HG03135 (cell line): Measurements from ENCODE around the gene IQCM.

ENCODE experiments used
- ATAC-seq: cut with Tn5 transposase; IDR thresholded peaks from one replicate; pipeline ENCODE4 v1.9.1; 2021; ENCODE audit warnings: mild to moderate bottlenecking, moderate library complexity; ENCODE audit not compliant: unreplicated experiment

The IQCM gene, protein sequence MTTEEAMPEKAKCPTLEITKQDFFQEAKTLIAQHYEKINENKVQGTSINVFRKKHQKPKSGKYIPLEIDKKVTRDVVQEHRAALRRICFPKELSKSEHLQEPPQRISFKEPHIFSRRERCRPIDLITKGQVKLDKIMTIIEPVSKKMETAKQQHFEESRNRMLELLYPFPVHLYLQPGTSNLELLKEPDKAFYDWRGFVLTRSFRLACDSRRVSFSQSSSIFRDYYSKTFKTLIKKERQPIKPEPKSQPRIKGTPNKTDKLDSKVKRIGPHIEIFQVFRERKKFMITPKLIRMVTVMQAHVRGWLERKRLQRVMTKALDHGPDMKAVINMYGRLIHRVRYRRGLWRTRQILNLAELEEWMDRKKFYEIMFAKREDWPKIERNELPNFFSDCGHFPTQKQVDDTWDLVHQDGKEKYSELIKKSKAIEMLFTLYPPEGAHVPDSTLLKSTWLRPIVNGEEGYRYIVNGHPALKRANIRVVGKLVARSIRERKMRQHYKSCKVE

GRCh38 chr4:149815743-149816142 lies at the start of gene IQCM:
Gene IQCM (minus strand): TSS chr4:149815843. CDS start chr4:149742691, 73,152 bp downstream.
- no peak for ATAC-seq

- ATAC-seq = no peak
These were observed 41.8 kb upstream of the IQCM start for GRCh38 chr4:149857446-149857845.

- no peak for ATAC-seq
These were observed 30.1 kb upstream of the IQCM start for GRCh38 chr4:149845743-149846142.

- ATAC-seq = no peak
These were observed 26.0 kb upstream of the IQCM start for GRCh38 chr4:149841686-149842085.

DNA sequence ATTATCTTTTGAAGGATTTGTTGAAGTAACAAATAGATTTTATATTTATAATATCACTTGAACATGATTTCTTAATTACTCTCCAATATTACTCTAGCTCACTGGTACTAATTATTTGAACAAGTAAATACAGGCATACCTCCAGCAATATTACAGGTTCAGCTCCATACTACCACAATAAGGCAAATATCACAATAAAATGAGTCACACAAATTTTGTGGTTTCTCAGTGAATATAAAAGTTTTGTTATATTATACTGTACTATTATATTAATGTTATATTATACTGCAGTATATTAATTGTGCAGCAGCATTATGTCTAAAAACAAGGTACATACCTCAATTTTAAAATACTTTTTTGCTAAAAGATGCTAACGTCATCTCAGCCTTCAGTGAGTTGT lies 22.4 kb upstream of the IQCM start:
- ATAC-seq = no peak

GRCh38 chr4:149836546-149836945 lies 20.9 kb upstream of the IQCM start:
- ATAC-seq = no peak

DNA sequence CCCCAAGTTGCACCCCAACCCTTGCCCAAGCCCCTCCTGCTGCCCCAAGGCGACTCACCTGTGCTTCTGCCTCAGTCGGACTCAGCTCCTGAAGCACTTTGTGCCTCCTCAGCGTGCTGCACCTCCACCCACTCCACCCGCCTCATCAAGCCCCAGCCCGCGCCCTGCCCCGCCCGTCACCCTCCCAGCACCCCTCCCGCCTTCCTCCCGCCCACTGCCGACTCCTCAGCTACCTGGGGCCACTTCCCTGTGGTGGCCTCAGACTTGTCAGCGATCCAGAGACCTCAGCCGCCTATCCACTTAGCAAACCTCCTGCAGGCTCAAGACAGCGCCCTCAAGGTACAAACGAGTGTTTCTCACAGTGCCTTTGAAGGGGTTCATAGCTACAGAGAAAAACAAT lies 19.6 kb upstream of the IQCM start:
- ATAC-seq = no peak

DNA sequence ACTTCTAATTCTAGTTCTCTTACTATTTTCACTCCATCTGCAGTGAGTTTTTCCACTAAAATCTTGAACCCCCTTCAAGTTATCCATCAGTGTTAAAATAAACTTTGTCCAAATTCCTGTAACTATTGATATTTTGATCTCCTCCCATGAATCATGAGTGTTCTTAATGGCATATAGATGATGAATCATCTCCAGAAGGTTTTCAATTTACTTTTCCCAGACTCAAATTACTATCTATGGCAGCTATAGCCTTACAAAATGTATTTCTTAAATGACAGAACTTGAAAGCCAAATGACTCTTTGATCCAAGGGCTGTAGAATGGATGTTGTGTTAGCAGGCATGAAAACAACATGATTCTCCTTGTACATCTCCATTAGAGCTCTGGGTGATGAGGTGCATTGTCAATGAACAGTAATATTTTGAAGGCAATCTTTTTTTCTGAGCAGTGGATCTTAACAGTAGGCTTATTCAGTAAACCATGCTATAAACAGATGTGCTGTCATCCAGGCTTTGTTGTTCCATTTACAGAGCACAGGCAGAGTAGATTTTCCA lies 16.1 kb upstream of the IQCM start:
- no peak for ATAC-seq

GRCh38 chr4:149830823-149831222 lies 15.2 kb upstream of the IQCM start:
- ATAC-seq = no peak

DNA sequence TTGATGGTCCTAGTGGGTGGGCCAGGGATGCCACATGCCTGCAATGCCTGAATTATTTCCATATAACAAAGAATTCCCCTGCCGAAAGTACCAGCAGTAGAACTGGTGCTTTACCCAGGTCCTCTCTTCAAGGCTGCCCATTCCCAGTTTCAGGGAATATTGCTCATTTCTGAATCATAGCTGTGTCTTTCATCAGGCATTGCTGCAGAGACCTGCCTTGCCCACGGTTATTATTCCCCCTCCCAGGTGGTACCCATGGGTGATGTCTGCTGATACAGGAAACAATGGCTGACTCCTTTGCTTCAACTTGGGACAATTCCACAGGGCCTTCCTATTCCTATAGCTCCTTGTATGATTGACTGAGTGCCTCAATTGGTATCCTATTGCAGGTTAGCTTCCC lies 9.7 kb upstream of the IQCM start:
- no peak for ATAC-seq

GRCh38 chr4:149823769-149824221 lies 8.2 kb upstream of the IQCM start:
- ATAC-seq = no peak

GRCh38 chr4:149801416-149801815 lies 14.2 kb downstream of the IQCM start:
- ATAC-seq = no peak

DNA sequence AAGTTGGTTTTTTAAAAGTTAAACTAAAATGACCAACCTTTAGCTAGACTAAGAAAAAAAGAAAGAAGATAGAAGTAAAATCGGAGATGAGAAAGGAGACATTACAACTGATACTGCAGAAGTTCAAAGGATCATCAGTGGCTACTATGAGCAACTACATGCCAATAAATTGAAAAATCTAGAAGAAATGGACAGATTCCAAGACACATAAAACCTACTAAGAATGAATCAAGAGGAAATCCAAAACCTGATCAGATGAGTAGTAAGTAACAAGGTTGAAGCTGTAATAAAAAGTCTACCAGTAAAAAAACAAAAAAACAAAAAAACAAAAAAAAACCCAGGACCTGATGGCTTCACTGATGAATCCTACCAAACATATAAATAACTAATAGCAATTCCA lies 16.1 kb downstream of the IQCM start:
- ATAC-seq = no peak

GRCh38 chr4:149796381-149796780 lies 19.3 kb downstream of the IQCM start:
- ATAC-seq = no peak

GRCh38 chr4:149795256-149795655 lies 20.4 kb downstream of the IQCM start:
- ATAC-seq = no peak

- no peak for ATAC-seq
These were observed 21.3 kb downstream of the IQCM start for GRCh38 chr4:149794352-149794751.

- no peak for ATAC-seq
These were observed 22.2 kb downstream of the IQCM start for GRCh38 chr4:149793459-149793858.

DNA sequence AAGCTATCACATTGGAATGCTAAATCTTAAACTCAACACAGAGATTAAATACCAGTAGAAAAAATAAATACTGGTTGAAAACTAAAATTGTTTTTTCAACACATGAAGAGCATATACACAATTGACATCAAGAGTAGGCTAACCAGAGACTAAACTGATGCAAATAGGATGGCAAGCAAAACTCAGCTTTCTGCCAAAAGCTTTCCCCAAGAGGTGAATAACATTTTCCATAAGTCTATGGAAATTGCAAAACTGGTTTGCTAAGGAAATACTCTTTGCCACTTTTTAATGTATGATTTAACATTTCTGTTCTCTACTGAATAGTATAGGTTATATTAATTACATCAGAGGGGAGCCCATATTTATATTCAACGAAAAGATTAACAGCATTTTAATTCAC lies 23.8 kb downstream of the IQCM start:
- no peak for ATAC-seq

GRCh38 chr4:149790172-149790907 lies 25.3 kb downstream of the IQCM start:
- ATAC-seq = no peak

DNA sequence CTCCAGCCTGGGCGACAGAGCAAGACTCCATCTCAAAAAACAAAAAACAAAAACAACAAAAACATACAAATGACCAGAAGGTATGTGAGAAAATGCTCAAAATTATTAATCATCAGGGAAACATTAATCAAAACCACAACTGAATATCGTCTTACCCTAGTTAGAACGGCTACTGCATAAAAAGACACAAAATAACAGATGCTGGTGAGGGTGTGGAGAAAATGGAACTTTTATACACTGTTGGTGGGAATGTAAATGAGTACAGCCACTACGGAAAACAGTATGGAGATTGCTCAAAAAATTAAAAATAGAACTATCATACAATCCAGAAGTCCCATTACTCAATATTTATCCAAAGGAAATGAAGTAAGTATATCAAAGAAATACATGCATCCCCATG lies 27.3 kb downstream of the IQCM start:
- no peak for ATAC-seq

DNA sequence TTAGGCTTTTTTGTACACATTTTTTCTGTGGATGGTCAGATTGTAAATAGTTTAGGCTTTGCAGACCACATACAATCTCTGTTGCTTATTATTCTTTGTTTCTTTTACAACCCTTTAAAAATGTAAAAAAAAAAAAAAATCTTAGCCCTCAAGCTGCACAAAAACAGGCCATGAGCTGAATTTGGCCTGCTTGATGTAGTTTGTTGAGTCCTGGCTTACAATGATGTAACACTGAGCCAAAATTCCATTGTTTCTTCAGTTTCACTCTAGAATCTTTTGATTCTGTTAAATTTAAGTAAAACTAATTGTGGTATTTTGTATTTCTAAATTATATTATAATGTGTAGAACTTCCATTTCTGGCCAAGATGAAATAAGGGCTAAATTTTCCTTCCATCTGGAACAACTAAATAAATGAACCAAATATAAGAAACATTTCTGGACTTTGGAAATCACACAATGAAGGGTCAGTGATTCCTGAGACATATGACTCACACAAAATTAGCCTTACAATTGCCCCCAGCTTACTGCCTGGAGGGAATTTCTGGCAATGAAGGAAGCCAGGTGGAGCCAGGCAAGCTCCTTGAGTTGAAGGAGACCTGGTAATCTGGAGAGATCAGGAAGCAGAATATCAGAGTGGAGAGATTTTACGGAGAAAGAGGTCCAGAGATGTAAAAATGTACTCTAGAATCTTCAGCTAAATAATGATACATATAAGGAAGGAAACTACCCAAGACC lies 29.8 kb downstream of the IQCM start:
- no peak for ATAC-seq
